Endothelial cell of umbilical vein (primary cell): ENCODE results near the gene MARVELD1. TPM values are rescaled to one million over a fixed set of nuclear protein-coding genes. Genes with fewer than 3 reads are reported as not detected.

Experiments
- BruUV-seq: library from RNA; stranded (reverse); fragments of 400-500 nt; replicated peaks from 2 replicates; lab custom pipeline; 2021; lab: Mats Ljungman, UMichigan
- CTCF ChIA-PET: fragments of 300-600, 350-600 bp; sonication (Branson Sonifier 250); formaldehyde crosslinking; loops from one replicate; lab custom pipeline; 2021; ENCODE audit warnings: antibody characterized with exemption, inconsistent platforms; lab: Charles Lee
- POLR2A ChIA-PET: fragments of 300-600, 350-600 bp; sonication (Branson Sonifier 250); formaldehyde crosslinking; loops from one replicate; lab custom pipeline; 2021; ENCODE audit warnings: antibody characterized with exemption, inconsistent platforms; lab: Charles Lee
- DNase-seq: peaks from one replicate; pipeline ENCODE4 v3.0.0-alpha.2; 2011; ENCODE audit warnings: low read depth, low spot score
- FAIRE-seq: peaks from 2 replicates; lab custom pipeline; 2011; peaks lifted over from hg19 to GRCh38; lab: Jason Lieb, UNC
- H2AFZ ChIP-seq: 2 replicates; pipeline ENCODE4 v1.6.0; 2012; ENCODE audit warnings: low read depth, low read length, control low read depth, inconsistent platforms
- H3K27ac ChIP-seq: 2 replicates; pipeline ENCODE4 v1.5.1; 2011; ENCODE audit warnings: low read depth, mild to moderate bottlenecking, control low read depth, low read length, moderate library complexity; ENCODE audit not compliant: insufficient read depth
- H3K27me3 ChIP-seq, 2 experiments: 2 replicates each; pipeline versions ENCODE4 v1.6.0 to v1.6.1; 2011; ENCODE audit warnings: low read length in 2 of 2, mixed read lengths in 1 of 2; ENCODE audit not compliant: control insufficient read depth in 2 of 2, insufficient read depth in 2 of 2
- H3K36me3 ChIP-seq, 2 experiments: 2 replicates in 1 of 2; 3 replicates in 1 of 2; pipeline ENCODE4 v1.5.1; 2011; ENCODE audit warnings: low read length in 2 of 2, mild to moderate bottlenecking in 1 of 2, moderate library complexity in 1 of 2; ENCODE audit not compliant: control insufficient read depth in 2 of 2, insufficient read depth in 2 of 2; ENCODE audit errors: extremely low read depth in 1 of 2
- H3K4me1 ChIP-seq: 3 replicates; pipeline ENCODE4 v1.5.1; 2011; ENCODE audit warnings: mild to moderate bottlenecking, low read length; ENCODE audit not compliant: control insufficient read depth, insufficient read depth; ENCODE audit errors: extremely low read depth
- H3K4me2 ChIP-seq: 2 replicates; pipeline ENCODE4 v1.6.1; 2011; ENCODE audit warnings: low read length, control low read depth, mixed read lengths; ENCODE audit not compliant: insufficient read depth
- H3K4me3 ChIP-seq, 3 experiments: fragments of 200-600 bp in 1 of 3; sonication (generic), shearing (Covaris generic) in 1 of 3; replicated peaks in 1 of 3; 2 replicates each; pipeline ENCODE4 v1.5.1; 2011 to 2016; ENCODE audit warnings: control low read depth in 3 of 3, low read length in 3 of 3, mild to moderate bottlenecking in 2 of 3, inconsistent platforms in 1 of 3, low read depth in 1 of 3, moderate library complexity in 1 of 3; ENCODE audit not compliant: insufficient read depth in 1 of 3
- H3K79me2 ChIP-seq: 2 replicates; pipeline ENCODE4 v1.6.0; 2012; ENCODE audit warnings: low read length, inconsistent platforms; ENCODE audit not compliant: control insufficient read depth, insufficient read depth
- H3K9ac ChIP-seq: replicated peaks from 2 replicates; pipeline ENCODE3; 2011; ENCODE audit warnings: low read length, control low read depth; ENCODE audit not compliant: insufficient read depth; ENCODE audit errors: extremely low read depth
- H3K9me1 ChIP-seq: replicated peaks from 3 replicates; pipeline ENCODE4 v1.6.0; 2011; ENCODE audit warnings: mild to moderate bottlenecking, low read length; ENCODE audit not compliant: control insufficient read depth, insufficient read depth; ENCODE audit errors: extremely low read depth
- H3K9me3 ChIP-seq: replicated peaks from 2 replicates; pipeline ENCODE4 v1.5.1; 2012; ENCODE audit warnings: low read length, inconsistent platforms; ENCODE audit not compliant: control insufficient read depth, insufficient read depth
- H4K20me1 ChIP-seq: replicated peaks from 2 replicates; pipeline ENCODE3; 2011; ENCODE audit warnings: mild to moderate bottlenecking, low read length; ENCODE audit not compliant: control insufficient read depth, insufficient read depth; ENCODE audit errors: extremely low read depth
- EZH2 ChIP-seq: IDR thresholded peaks from 2 replicates; pipeline ENCODE4 v1.6.1; 2012; ENCODE audit warnings: borderline replicate concordance, low read depth, mild to moderate bottlenecking, moderate library complexity, low read length, inconsistent platforms; ENCODE audit not compliant: severe bottlenecking
- FOS ChIP-seq: IDR thresholded peaks from 2 replicates; pipeline ENCODE4 v1.6.1; 2011; ENCODE audit warnings: mild to moderate bottlenecking, low read length, moderate library complexity, borderline replicate concordance; ENCODE audit not compliant: insufficient read depth
- GATA2 ChIP-seq: IDR thresholded peaks from 2 replicates; pipeline ENCODE4 v1.7.0; 2011; ENCODE audit warnings: low read depth, mild to moderate bottlenecking, moderate library complexity, mixed read lengths, low read length; ENCODE audit not compliant: insufficient read length, insufficient read depth
- JUN ChIP-seq: IDR thresholded peaks from 2 replicates; pipeline ENCODE4 v1.6.1; 2011; ENCODE audit warnings: borderline replicate concordance, low read depth; ENCODE audit not compliant: insufficient read length, insufficient read depth
- MYC ChIP-seq: IDR thresholded peaks from one replicate; pipeline ENCODE4 v1.6.1; 2011; ENCODE audit warnings: mild to moderate bottlenecking, low read depth, low read length
- POLR2A ChIP-seq: IDR thresholded peaks from 2 replicates; pipeline ENCODE4 v1.6.1; 2012; ENCODE audit warnings: low read depth, mild to moderate bottlenecking, control low read depth, low read length
- POLR2AphosphoS5 ChIP-seq: IDR thresholded peaks from 2 replicates; pipeline ENCODE4 v1.6.1; 2012; ENCODE audit warnings: low read depth, mild to moderate bottlenecking, control low read depth, low read length, moderate library complexity; ENCODE audit not compliant: insufficient read depth
- dilution Hi-C: fragments of 300-500 bp; cut with MboI; formaldehyde crosslinking; loops from one replicate; pipeline ENCODE4 v1.15.0; 2019; ENCODE audit warnings: low sequenced_read_pairs; ENCODE audit not compliant: extremely low pct_ligation_motif_present
- intact Hi-C: fragments of 100-400 bp; cut with micrococcal nuclease; formaldehyde crosslinking; loops from one replicate; pipeline ENCODE4 v1.10.0; 2022
- polyA plus RNA-seq, 4 experiments: library from polyadenylated mRNA; depleted of rRNA in 3 of 4; stranded (reverse) in 3 of 4; unstranded in 1 of 4; fragments of >200 nt; gene quantifications; 2 replicates each; pipeline versions ENCODE4 v1.2.1 to v1.2.3, GENCODE V29; 2011 to 2012; ENCODE audit warnings: missing spikeins in 1 of 4
- total RNA-seq: library from RNA; stranded (reverse); gene quantifications from 2 replicates; pipeline ENCODE4 v1.2.3, GENCODE V29; 2021
- TF ChIP-seq, protein P1 (sequence below), 2 donors: IDR thresholded peaks; 1 replicate in 1 of 2; 2 replicates in 1 of 2; pipeline ENCODE4 v1.5.1; 2011; ENCODE audit warnings: low read length in 2 of 2, mild to moderate bottlenecking in 2 of 2, moderate library complexity in 2 of 2, control low read depth in 1 of 2, inconsistent platforms in 1 of 2, low read depth in 1 of 2; ENCODE audit not compliant: insufficient read depth in 1 of 2; ENCODE audit errors: extremely low read depth in 1 of 2
- TF ChIP-seq, protein P2 (sequence below): IDR thresholded peaks from 2 replicates; pipeline ENCODE4 v1.6.1; 2011; ENCODE audit not compliant: insufficient read depth, insufficient read length

The MARVELD1 gene
- total and polyA plus RNA-seq, 2 donors (not counting 3 experiments of a cell fraction or from before 2014, with no cell fraction given), result 67.3 to 78.3 TPM

GRCh38 chr10:97701438-97702069 is 12.0 kb upstream of the MARVELD1 start:
- POLR2A ChIA-PET, result interaction anchor here (1.4 kb wide), 1 partner anchor 14 kb away, joined by 3 read pairs; the partner anchor contains the start of gene AVPI1
- no peak overlapping the region for H3K4me2 ChIP-seq
- H4K20me1 ChIP-seq, result no peaks in the 10 kb centered on the region
- FAIRE-seq, result peak; percentile 89
- no peak overlapping the region for H3K9ac ChIP-seq
- intact Hi-C loops (loop anchor here (1.0 kb wide), 2 partner anchors 25 to 30 kb away; no protein-coding TSS in a partner anchor), dilution Hi-C loops (no loop called here)
- H3K27me3 ChIP-seq, result peaks cover 2 to 6% of the 10 kb centered on the region in 2 experiments
- no peaks in the 10 kb centered on the region for H3K79me2 ChIP-seq
- H2AFZ ChIP-seq, result no peak overlapping the region
- no TSS peak for BruUV-seq
- CTCF ChIA-PET, result interaction anchor here (0.6 to 18.5 kb wide), 16 partner anchors 8 to 346 kb away, joined by 3 to 863 read pairs (median 7); partner anchors contain the start of genes ANKRD2, AVPI1, MARVELD1 and ZFYVE27
- TF ChIP-seq, protein P1, sequence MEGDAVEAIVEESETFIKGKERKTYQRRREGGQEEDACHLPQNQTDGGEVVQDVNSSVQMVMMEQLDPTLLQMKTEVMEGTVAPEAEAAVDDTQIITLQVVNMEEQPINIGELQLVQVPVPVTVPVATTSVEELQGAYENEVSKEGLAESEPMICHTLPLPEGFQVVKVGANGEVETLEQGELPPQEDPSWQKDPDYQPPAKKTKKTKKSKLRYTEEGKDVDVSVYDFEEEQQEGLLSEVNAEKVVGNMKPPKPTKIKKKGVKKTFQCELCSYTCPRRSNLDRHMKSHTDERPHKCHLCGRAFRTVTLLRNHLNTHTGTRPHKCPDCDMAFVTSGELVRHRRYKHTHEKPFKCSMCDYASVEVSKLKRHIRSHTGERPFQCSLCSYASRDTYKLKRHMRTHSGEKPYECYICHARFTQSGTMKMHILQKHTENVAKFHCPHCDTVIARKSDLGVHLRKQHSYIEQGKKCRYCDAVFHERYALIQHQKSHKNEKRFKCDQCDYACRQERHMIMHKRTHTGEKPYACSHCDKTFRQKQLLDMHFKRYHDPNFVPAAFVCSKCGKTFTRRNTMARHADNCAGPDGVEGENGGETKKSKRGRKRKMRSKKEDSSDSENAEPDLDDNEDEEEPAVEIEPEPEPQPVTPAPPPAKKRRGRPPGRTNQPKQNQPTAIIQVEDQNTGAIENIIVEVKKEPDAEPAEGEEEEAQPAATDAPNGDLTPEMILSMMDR (IDR thresholded peaks at IDR 0.05; ENCODE audit: extremely low read depth in 1 of 2, insufficient read depth in 1 of 2, low read depth in 1 of 2, low read length in 2 of 2), result peak; percentile 79 to 85
- TF ChIP-seq MYC, result no peak
- H3K27ac ChIP-seq, result no peak overlapping the region
- no peaks in the 10 kb centered on the region for H3K9me3 ChIP-seq
- DNase-seq, result peak; percentile 70
- no peaks in the 10 kb centered on the region for H3K4me1 ChIP-seq
- H3K4me3 ChIP-seq, result no peak overlapping the region
- no peaks in the 10 kb centered on the region for H3K9me1 ChIP-seq
- H3K36me3 ChIP-seq, result no peaks in the 10 kb centered on the region

DNA sequence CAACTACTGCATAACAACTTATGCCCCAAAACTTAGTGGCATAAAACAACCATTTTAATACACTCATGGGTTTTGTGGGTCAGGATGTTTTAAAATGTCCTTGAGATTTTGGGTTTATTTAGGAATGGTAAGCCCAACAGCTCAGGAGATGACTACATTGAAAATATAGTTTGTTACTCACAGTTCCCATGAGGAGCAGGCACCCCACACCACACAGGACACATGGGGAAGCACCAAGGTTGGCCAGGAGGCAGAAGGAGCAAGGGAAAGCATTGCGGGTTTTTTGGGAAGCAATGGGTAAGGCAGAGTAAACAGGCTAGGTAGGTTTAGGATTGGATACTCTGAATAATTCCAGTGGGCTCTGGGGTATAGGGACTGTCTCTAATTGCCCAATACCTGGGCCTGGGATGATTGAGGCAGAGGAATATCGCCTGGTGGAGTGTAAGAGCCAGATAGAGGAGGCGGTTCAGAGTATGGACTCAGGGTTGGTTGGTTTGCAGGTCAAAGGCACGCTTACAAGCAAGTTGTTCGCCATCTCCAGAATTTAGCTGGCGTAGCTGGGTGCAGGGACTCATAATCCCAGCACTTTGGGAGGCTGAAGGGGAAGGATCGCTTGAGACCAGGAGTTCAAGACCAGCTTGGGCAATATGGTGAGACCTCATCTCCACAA is 10.0 kb upstream of the MARVELD1 start:
- BruUV-seq, result no TSS peak
- TF ChIP-seq, protein P2, sequence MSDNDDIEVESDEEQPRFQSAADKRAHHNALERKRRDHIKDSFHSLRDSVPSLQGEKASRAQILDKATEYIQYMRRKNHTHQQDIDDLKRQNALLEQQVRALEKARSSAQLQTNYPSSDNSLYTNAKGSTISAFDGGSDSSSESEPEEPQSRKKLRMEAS, result no peak
- no peak for TF ChIP-seq FOS
- TF ChIP-seq, protein P1 (IDR thresholded peaks at IDR 0.05; ENCODE audit: extremely low read depth in 1 of 2, insufficient read depth in 1 of 2, low read depth in 1 of 2, low read length in 2 of 2), result no peak
- TF ChIP-seq POLR2AphosphoS5, result no peak
- TF ChIP-seq POLR2A, result no peak
- TF ChIP-seq JUN, result no peak
- no peak for TF ChIP-seq GATA2
- TF ChIP-seq EZH2, result no peak
- TF ChIP-seq MYC, result no peak
- H3K9ac ChIP-seq, result no peak overlapping the region
- no peaks in the 10 kb centered on the region for H3K4me1 ChIP-seq
- FAIRE-seq (no peak), DNase-seq (no peak)
- POLR2A ChIA-PET, result no interaction called here
- H2AFZ ChIP-seq, result no peak overlapping the region
- dilution Hi-C loops, result no loop called here
- H3K9me1 ChIP-seq, result no peaks in the 10 kb centered on the region
- no peak overlapping the region for H3K27ac ChIP-seq
- CTCF ChIA-PET, result interaction anchor here (0.7 to 18.5 kb wide), 9 partner anchors 9 to 131 kb away, joined by 3 to 863 read pairs (median 7); partner anchors contain the start of genes AVPI1, MARVELD1 and ZFYVE27
- no peak overlapping the region for H3K4me3 ChIP-seq
- no peaks in the 10 kb centered on the region for H3K9me3 ChIP-seq
- H4K20me1 ChIP-seq, result no peaks in the 10 kb centered on the region
- intact Hi-C loops, result no loop called here
- H3K36me3 ChIP-seq, result no peaks in the 10 kb centered on the region
- no peak overlapping the region for H3K4me2 ChIP-seq
- H3K79me2 ChIP-seq, result no peaks in the 10 kb centered on the region
- H3K27me3 ChIP-seq, result peaks cover 2 to 5% of the 10 kb centered on the region in 2 experiments
